Measurements from ENCODE around the gene BMP8A. TPM values are rescaled to one million over a fixed set of nuclear protein-coding genes. Genes with fewer than 3 reads are reported as not detected.
A peak's percentile ranks its signal among the peaks of the same experiment; 100 is the strongest.

Gene BMP8A
- total and polyA plus RNA-seq, 9 of the 15 experiments (the other 6 are each of a cell fraction or from before 2014, with no cell fraction given): 0.05 to 0.31 TPM; not detected in 7

- CTCF ChIA-PET (ENCODE audit: low intra/inter-chr PET ratio): no interaction called here
Observed at GRCh38 chr1:39561279-39561678, 69.8 kb downstream of the BMP8A start.

More at GRCh38 chr1:39561279-39561678, 69.8 kb downstream of the BMP8A start:
- no peak overlapping the region for H3K9ac ChIP-seq (ENCODE audit: insufficient read depth in 1 of 2, low read depth in 2 of 2, low read length in 2 of 2)
- TF ChIP-seq THRB (CRISPR knock-in tag; conservative IDR thresholded peaks at IDR 0.05) (peak; percentile 53; the same call in 1 of the 2 replicates), RBFOX2 (IDR thresholded peaks at IDR 0.05; ENCODE audit: low read depth, low read length) (0 out of 2 replicates have a peak, but pooled peaks have one; percentile 5), POLR2B (IDR thresholded peaks at IDR 0.05; ENCODE audit: low read depth, partially characterized antibody) (no peak), POLR3G (IDR thresholded peaks at IDR 0.05; ENCODE audit: extremely low read depth, insufficient read length, insufficient replicate concordance) (no peak), ZMIZ1 (IDR thresholded peaks at IDR 0.05; ENCODE audit: low read depth in 2 of 2, low read length in 2 of 2) (no peak)
- H3K36me3 ChIP-seq (ENCODE audit: control insufficient read depth, insufficient read depth, low read length): peaks cover 69% of the 10 kb centered on the region
- POLR2A ChIA-PET: interaction anchor here (0.8 to 8.0 kb wide), 5 partner anchors 9 to 14 kb away, joined by 3 to 82 read pairs (median 4); partner anchors contain the start of gene PABPC4
- intact Hi-C loops (cut with micrococcal nuclease) (no loop called here), in situ Hi-C loops (cut with MboI) (no loop called here)
- no peaks in the 10 kb centered on the region for H3K27me3 ChIP-seq (ENCODE audit: control insufficient read depth in 2 of 2, insufficient read depth in 2 of 2, low read length in 2 of 2)
- H3K27ac ChIP-seq (ENCODE audit: extremely low read depth, low read depth, low read length): no peak overlapping the region
- ATAC-seq (no peak; the same call in 2 of the 3 replicates), DNase-seq (ENCODE audit: extremely low read depth in 1 of 4, low spot score in 3 of 4) (no peak), FAIRE-seq (no peak)
- no peaks in the 10 kb centered on the region for H3K9me1 ChIP-seq (ENCODE audit: control insufficient read depth, insufficient read depth, low read length)
- H2AFZ ChIP-seq (ENCODE audit: low read depth, low read length): no peak overlapping the region
- BruUV-seq (replicated peaks): no TSS peak
- H3K4me1 ChIP-seq (replicated peaks in 1 of 2; ENCODE audit: control insufficient read depth in 2 of 2, insufficient read depth in 2 of 2, low read length in 2 of 2): peaks cover 0 to 5% of the 10 kb centered on the region in 2 experiments; a peak in 1 of 5 replicates
- 68% methylated on average over 1 of the region's 1 CpG for WGBS (ENCODE audit: insufficient coverage, low coverage, missing lambda C conversion rate)
- H3K9me3 ChIP-seq (replicated peaks; ENCODE audit: control insufficient read depth, insufficient read depth, low read depth, low read length): no peaks in the 10 kb centered on the region
- H3K4me3 ChIP-seq: no peak overlapping the region
- peaks cover 11% of the 10 kb centered on the region; the same call in 1 of the 2 replicates for H4K20me1 ChIP-seq (replicated peaks; ENCODE audit: control insufficient read depth, insufficient read depth, low read length)
- peaks cover 6% of the 10 kb centered on the region; the same call in 2 of the 3 replicates for H3K79me2 ChIP-seq (ENCODE audit: control insufficient read depth, insufficient read depth, low read length)
- H3K4me2 ChIP-seq (ENCODE audit: insufficient read depth, low read length): no peak overlapping the region

Data from K562 (cell line).